Measurements from ENCODE around the gene CTCFL.

DNA sequence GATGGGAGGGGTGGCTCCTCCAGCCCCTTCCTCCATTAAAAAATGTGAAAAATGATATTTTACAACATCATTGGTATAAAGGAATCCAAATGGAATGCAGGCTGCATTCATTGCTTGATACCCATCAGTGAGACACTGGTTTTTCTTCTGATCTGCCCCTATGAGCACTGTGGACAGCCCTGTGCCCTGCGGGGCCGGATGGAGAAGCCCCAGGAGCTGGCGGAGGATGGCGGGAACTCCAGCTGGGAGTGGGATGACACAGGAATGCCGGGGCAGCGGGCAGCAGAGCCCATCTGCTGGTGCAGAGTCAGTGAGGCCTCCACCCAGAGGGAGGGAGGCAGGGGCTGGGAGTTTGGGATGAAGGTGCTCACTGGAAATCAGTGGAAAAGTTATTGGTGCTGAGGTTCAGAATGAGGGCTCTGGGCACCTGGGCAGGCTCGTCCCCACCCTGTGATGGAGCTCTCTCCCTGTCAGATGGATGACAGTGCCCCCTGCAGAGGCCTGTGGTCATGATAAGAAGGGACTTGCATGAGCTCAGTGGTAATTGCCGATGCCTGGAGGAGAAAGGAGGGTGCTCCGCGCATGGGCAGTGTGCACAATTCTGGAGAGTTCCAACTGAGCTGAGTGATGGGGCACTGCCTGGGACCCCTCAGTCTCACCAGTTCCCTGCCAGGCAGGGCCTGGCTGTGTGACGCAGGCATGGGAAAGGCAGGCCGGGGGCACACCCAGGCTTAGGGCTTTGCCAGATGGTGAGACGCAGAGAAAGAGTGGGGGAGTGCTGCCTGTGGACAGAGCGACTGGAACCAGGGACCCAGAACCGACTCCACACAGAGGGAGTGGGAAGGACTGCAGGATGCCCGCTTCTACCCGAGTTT lies 23.2 kb downstream of the CTCFL start:
- TF ChIP-seq, protein P1, sequence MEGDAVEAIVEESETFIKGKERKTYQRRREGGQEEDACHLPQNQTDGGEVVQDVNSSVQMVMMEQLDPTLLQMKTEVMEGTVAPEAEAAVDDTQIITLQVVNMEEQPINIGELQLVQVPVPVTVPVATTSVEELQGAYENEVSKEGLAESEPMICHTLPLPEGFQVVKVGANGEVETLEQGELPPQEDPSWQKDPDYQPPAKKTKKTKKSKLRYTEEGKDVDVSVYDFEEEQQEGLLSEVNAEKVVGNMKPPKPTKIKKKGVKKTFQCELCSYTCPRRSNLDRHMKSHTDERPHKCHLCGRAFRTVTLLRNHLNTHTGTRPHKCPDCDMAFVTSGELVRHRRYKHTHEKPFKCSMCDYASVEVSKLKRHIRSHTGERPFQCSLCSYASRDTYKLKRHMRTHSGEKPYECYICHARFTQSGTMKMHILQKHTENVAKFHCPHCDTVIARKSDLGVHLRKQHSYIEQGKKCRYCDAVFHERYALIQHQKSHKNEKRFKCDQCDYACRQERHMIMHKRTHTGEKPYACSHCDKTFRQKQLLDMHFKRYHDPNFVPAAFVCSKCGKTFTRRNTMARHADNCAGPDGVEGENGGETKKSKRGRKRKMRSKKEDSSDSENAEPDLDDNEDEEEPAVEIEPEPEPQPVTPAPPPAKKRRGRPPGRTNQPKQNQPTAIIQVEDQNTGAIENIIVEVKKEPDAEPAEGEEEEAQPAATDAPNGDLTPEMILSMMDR (conservative IDR thresholded peaks at IDR 0.05; ENCODE audit: low read depth, low read length): no peak
- no peak for TF ChIP-seq EZH2 (IDR thresholded peaks at IDR 0.05; ENCODE audit: borderline replicate concordance, low read depth, low read length, poor library complexity, severe bottlenecking)

Measured in A673 (cell line).